HEK293 (cell line): ENCODE data around the gene RAB1A.

Experiments used
- CTCF ChIP-seq: fragments of 450-650 bp; formaldehyde crosslinking; IDR thresholded peaks from 2 replicates; pipeline ENCODE4 v1.5.1; 2016; ENCODE audit warnings: missing biosample characterization, missing genetic modification characterization
- ELK4 ChIP-seq: IDR thresholded peaks from 2 replicates; pipeline ENCODE4 v1.6.1; 2011; ENCODE audit warnings: mild to moderate bottlenecking, low read depth, low read length, borderline replicate concordance
- SP2 ChIP-seq: fragments of 450-650 bp; formaldehyde crosslinking; IDR thresholded peaks from 2 replicates; pipeline ENCODE4 v1.5.1; 2016; ENCODE audit warnings: missing biosample characterization, missing genetic modification characterization
- TRIM28 ChIP-seq: IDR thresholded peaks from 2 replicates; pipeline ENCODE4 v1.6.1; 2011; ENCODE audit warnings: low read length, control low read depth, borderline replicate concordance
- ZBTB11 ChIP-seq: fragments of 450-650 bp; formaldehyde crosslinking; conservative IDR thresholded peaks from 2 replicates; pipeline ENCODE4 v1.5.1; 2016; ENCODE audit warnings: low read depth, missing biosample characterization, missing genetic modification characterization
- ZBTB49 ChIP-seq: fragments of 450-650 bp; formaldehyde crosslinking; IDR thresholded peaks from 2 replicates; pipeline ENCODE4 v1.5.1; 2016; ENCODE audit warnings: missing biosample characterization, missing genetic modification characterization, low read depth
- ZFP37 ChIP-seq: fragments of 450-650 bp; formaldehyde crosslinking; IDR thresholded peaks from 2 replicates; pipeline ENCODE4 v1.5.1; 2016; ENCODE audit warnings: missing biosample characterization, missing genetic modification characterization
- ZNF239 ChIP-seq: fragments of 450-650 bp; formaldehyde crosslinking; IDR thresholded peaks from 2 replicates; pipeline ENCODE4 v1.5.1; 2016; ENCODE audit warnings: missing biosample characterization, missing genetic modification characterization
- ZNF423 ChIP-seq: fragments of 450-650 bp; formaldehyde crosslinking; IDR thresholded peaks from 2 replicates; pipeline ENCODE4 v1.5.1; 2016; ENCODE audit warnings: missing biosample characterization, missing genetic modification characterization
- ZNF433 ChIP-seq: fragments of 450-650 bp; formaldehyde crosslinking; IDR thresholded peaks from 2 replicates; pipeline ENCODE4 v1.5.1; 2016; ENCODE audit warnings: missing biosample characterization, missing genetic modification characterization, low read depth
- ZNF561 ChIP-seq: fragments of 450-650 bp; IDR thresholded peaks from 2 replicates; pipeline ENCODE4 v1.5.1; 2018; ENCODE audit warnings: missing biosample characterization, missing genetic modification characterization, borderline replicate concordance
- ZNF580 ChIP-seq: fragments of 450-650 bp; formaldehyde crosslinking; IDR thresholded peaks from 2 replicates; pipeline ENCODE4 v1.5.1; 2016; ENCODE audit warnings: missing biosample characterization, missing genetic modification characterization
- ZNF600 ChIP-seq: fragments of 450-650 bp; formaldehyde crosslinking; IDR thresholded peaks from 2 replicates; pipeline ENCODE4 v1.5.1; 2016; ENCODE audit warnings: missing biosample characterization, missing genetic modification characterization
- ZNF639 ChIP-seq: fragments of 450-650 bp; formaldehyde crosslinking; IDR thresholded peaks from 2 replicates; pipeline ENCODE4 v1.5.1; 2016; ENCODE audit warnings: missing biosample characterization, missing genetic modification characterization

DNA sequence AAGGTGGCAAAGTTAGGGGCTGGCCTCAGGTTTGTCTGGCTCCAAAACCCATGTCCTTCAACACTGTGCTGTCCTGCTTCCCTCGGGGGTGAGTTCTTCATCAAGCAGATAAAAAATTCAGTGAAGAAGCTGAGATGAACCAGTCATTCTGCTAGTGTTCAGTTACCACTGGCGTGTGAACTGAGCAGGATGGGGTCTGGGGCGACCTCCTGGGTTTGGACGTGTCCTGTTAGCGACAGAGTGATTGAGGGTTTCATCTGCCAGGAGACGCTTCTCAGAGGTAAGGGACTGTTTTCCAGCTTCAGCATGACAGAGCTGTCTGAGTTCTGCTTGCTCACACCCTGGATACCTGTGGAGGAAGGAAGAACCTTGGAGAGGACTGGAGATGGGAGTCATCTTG is 59.0 kb downstream of the RAB1A start:
- TF ChIP-seq ZNF561 (tag by site-specific recombination) (no peak), CTCF (tag by site-specific recombination) (no peak), ELK4 (no peak), TRIM28 (no peak), ZNF600 (tag by site-specific recombination) (no peak), ZNF639 (no peak), SP2 (tag by site-specific recombination) (no peak), ZNF580 (tag by site-specific recombination) (no peak), ZNF239 (no peak), ZBTB49 (tag by site-specific recombination) (no peak), ZFP37 (tag by site-specific recombination) (no peak), ZNF433 (no peak), ZNF423 (tag by site-specific recombination) (no peak), ZBTB11 (tag by site-specific recombination) (no peak)
